NCI-H345 (cell line): ENCODE measurements around the gene POLE.

Experiments
- DNase-seq: peaks from one replicate; lab custom pipeline; 2025; lab: John Stamatoyannopoulos, UW

Gene POLE

DNA sequence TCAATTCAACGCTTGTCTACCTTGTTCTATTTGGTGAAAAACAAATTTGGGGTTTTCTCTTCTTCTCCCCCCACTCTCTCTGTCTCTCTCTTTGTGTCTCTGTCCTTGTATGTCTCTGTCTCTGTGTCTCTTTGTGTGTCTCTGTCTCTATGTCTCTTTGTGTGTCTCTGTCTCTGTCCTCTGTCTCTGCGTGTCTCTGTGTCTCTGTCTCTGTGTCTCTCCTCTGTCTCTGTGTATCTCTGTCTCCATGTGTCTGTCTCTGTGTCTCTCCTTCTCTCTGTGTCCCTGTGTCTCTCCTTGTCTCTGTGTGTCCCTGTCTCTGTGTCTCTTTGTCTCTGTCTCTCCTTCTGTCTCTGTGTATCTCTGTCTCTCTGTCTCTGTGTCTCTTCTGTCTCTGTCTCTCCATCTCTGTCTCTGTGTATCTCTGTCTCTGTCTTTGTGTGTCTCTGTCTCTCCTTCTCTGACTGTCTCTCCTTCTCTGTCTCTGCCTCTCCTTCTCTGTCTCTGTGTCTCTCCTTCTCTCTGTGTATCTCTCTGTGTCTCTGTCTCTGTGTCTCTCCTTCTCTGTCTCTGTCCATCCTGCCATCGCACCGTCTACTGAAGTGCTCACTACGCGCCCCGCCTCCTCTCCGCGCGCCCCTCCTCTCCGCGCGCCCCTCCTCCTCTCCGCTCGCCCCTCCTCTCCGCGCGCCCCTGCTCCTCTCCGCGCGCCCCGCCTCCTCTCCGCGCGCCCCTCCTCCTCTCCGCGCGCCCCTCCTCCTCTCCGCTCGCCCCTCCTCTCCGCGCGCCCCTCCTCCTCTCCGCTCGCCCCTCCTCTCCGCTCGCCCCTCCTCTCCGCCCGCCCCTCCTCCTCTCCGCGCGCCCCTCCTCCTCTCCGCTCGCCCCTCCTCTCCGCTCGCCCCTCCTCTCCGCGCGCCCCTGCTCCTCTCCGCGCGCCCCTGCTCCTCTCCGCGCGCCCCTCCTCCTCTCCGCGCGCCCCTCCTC lies 89.5 kb downstream of the POLE start:
- peak; percentile 65 for DNase-seq

- DNase-seq: no peak
Measured at GRCh38 chr12:132596016-132596415, 91.1 kb downstream of the POLE start.

- DNase-seq: no peak
Measured at GRCh38 chr12:132595183-132595582, 92.0 kb downstream of the POLE start.

- peak; percentile 91 for DNase-seq
Measured at GRCh38 chr12:132593938-132594358, 93.2 kb downstream of the POLE start.

GRCh38 chr12:132593521-132593920 lies 93.6 kb downstream of the POLE start:
- DNase-seq: peak; percentile 41

DNA sequence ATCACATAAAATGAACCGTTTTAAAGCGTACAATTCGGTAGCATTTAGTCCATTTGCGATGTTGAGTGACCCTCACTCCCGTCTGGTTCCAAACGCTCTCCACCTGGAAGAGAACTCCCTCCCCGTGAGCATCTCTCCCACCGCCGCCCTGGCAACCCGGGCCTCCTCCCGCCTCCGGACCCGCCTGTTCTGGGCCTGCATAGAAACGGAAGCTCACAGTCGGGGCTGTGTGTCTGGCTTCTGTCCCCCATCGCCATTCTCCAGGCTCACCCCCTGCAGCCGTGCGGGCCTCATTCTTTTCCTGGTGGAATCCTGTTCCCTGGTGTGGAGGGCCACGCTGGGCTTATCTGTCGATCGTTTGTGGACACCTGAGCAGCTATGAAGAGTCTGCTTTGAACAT lies 94.1 kb downstream of the POLE start:
- DNase-seq: no peak

DNA sequence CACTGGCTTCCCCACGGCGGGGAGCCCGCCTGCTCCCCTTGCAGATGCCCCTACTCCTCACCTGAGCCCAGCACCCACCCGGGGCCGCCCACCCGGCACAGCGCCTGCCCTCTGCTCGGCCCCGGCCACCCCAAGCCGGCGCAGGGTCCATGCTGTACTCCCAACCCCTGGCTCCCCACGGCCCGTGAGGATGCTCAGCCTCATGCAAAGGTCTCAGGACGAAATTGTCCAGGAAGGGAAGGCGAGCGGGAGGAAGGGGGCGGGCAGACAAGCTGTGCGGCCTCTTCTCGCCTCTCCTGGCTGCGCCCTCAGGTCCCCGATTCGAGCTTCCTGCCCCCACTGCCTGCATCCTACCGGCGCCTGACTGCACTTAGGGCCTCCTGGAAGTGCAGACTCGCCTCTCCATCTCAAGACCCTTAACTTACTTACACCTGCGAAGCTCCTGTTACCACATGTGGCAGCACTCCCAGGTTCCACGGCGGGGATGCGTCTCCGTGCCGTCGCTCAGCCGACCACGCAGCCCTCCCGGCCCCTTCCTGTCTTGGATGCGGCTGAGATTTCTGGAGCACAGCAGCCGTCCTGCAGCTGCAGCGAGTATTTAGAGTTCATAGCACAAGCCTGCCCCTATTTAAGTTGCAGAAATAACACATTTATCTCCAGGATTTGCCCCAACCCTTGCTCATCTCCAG lies 94.7 kb downstream of the POLE start:
- DNase-seq: no peak

- DNase-seq: no peak
Measured at GRCh38 chr12:132591107-132591935, 95.8 kb downstream of the POLE start.

GRCh38 chr12:132588821-132589669 lies 98.1 kb downstream of the POLE start:
- no peak for DNase-seq

GRCh38 chr12:132588319-132588718 lies 98.8 kb downstream of the POLE start:
- no peak for DNase-seq

DNA sequence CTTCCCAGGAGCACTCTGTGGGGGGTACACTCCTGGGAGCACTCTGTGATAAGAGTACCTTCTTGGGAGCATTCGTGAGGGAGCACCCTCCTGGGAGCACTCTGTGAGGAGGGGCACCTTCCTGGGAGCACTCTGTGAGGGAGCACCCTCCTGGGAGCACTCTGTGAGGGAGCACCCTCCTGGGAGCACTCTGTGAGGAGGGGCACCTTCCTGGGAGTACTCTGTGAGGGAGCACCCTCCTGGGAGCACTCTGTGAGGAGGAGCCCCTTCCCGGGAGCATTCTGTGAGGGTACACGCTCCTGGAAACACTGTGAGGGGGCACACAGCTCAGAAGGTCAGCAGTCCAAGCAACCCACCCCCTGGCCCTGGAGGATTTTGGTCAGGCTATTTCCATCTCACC lies 99.4 kb downstream of the POLE start:
- no peak for DNase-seq

DNA sequence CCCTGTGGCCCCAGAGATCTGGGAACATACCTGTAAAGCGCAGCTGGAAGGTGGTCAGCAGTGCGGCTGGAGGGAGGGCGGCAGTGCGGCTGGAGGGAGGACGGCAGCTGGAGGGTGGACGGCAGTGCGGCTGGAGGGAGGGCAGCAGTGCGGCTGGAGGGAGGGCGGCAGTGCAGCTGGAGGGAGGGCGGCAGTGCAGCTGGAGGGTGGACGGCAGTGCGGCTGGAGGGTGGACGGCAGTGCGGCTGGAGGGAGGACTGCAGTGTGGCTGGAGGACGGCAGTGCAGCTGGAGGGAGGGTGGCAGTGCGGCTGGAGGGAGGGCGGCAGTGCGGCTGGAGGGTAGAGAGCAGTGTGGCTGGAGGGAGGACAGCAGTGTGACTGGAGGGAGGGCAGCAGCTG lies 100.2 kb downstream of the POLE start:
- no peak for DNase-seq

- DNase-seq: no peak
Measured at GRCh38 chr12:132585177-132585576, 102.0 kb downstream of the POLE start.

- no peak for DNase-seq
Measured at GRCh38 chr12:132584429-132584828, 102.7 kb downstream of the POLE start.

- DNase-seq: no peak
Measured at GRCh38 chr12:132583736-132584135, 103.4 kb downstream of the POLE start.

GRCh38 chr12:132583411-132583710 lies 103.8 kb downstream of the POLE start:
- no peak for DNase-seq

- no peak for DNase-seq
Measured at GRCh38 chr12:132582582-132583410, 104.3 kb downstream of the POLE start.

GRCh38 chr12:132582058-132582420 lies 105.1 kb downstream of the POLE start:
- no peak for DNase-seq

DNA sequence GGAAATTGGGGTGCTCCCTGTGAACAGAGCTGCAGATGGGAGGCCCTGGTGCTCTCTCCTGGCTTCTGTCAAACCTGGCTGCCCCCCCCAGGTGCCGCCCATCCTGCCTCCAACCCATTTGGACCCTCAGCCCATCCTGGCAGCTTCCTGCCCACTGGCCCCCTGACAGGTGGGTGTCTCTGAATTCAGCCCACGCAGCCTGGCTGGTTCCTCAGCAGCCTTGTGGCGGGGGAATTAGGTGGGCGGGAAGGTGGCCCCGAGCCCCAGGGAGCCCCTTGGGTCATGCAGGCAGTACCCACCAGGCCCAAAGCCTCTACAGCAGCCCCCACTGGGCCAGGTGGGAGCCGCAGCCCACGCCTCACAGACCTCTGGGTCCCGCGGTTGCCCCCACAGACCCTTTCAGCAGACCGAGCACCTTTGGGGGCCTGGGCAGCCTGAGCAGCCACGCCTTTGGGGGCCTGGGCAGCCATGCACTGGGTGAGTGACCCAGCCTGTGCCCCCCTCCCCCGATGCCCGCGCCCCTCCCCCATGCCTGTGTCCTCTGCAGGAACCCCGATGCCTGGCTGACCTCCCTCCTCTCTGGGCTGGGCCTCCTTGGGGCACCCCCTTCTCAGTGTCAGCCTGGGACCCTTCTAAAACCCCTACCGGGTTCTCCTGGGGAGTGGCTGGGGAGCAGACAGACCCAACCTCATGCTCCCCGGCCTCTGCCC lies 105.6 kb downstream of the POLE start:
- DNase-seq: no peak

DNA sequence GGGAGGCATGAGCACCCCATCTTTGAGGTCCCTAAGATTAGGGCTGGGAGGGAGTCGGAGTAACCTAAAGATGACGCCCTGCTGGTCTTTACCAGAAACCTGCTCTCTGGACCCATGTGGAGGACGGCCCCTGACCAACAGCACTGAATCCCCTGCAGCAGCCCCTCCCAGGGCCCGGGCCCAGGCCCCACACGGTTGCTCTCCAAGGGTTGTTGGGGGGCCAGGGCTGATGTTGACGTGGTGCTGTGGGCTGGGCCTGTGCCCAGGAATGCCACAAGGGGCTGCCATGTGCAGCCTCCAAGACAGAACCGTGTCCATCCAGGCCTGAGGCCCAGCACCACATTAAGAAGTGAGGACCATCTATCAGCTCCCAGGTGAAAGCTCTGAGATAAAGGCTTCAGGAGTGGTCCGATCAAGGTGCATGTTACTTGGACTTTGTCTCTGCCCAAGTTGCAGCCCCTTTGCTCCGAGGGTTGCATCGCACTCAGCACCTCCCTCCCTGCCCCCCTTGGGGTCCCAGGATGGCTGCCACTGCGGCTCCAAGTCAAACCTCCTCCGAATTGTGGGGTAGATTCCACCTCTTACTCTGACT lies 106.3 kb downstream of the POLE start:
- no peak for DNase-seq
